ENCODE measurements around the gene SH2D3A. TPM values are rescaled to one million over a fixed set of nuclear protein-coding genes. Genes with fewer than 3 reads are reported as not detected.
"Not testable (repeated sequence)": the region's sequence is repeated elsewhere in the genome, so short reads cannot be mapped to it uniquely, and the experiment has no call there.

Gene SH2D3A
- total and polyA plus RNA-seq, 9 donors = 0.18 to 18.3 (median 1.5) TPM; not detected in 1

- TF ChIP-seq EP300 (IDR thresholded peaks at IDR 0.05) (no peak), CTCF (IDR thresholded peaks at IDR 0.05) (no peak), POLR2A (IDR thresholded peaks at IDR 0.05) (no peak)
- H3K27me3 ChIP-seq = no peaks in the 10 kb centered on the region
- no peaks in the 10 kb centered on the region for H3K4me1 ChIP-seq (ENCODE audit: insufficient read depth)
- no peaks in the 10 kb centered on the region for H3K9me3 ChIP-seq
- H3K27ac ChIP-seq = no peak overlapping the region
- WGBS, 3 donors = 39 to 44% (median 43%) methylated on average over 10 of the region's 10 CpGs
- no peak overlapping the region for H3K4me3 ChIP-seq
- DNase-seq = no peak
- intact Hi-C loops (cut with DNase I) = no loop called here
- H3K36me3 ChIP-seq = no peaks in the 10 kb centered on the region
Measured at GRCh38 chr19:6800991-6801484, 33.8 kb upstream of the SH2D3A start.

- H3K4me1 ChIP-seq (ENCODE audit: insufficient read depth); DNase-seq; H3K36me3 ChIP-seq; H3K4me3 ChIP-seq; H3K9me3 ChIP-seq; H3K27me3 ChIP-seq; H3K27ac ChIP-seq; intact Hi-C loops (cut with DNase I): not testable (repeated sequence)
- WGBS, 3 donors = 80 to 86% (median 83%) methylated on average over 14 of the region's 14 CpGs
Measured at GRCh38 chr19:6800160-6800790, 33.0 kb upstream of the SH2D3A start.

- no peak for DNase-seq
- H3K27ac ChIP-seq = no peak overlapping the region
- 82 to 86% (median 84%) methylated on average over 9 of the region's 9 CpGs for WGBS, 3 donors
- H3K4me1 ChIP-seq (ENCODE audit: insufficient read depth) = no peaks in the 10 kb centered on the region
- TF ChIP-seq CTCF (IDR thresholded peaks at IDR 0.05) (no peak), POLR2A (IDR thresholded peaks at IDR 0.05) (no peak), EP300 (IDR thresholded peaks at IDR 0.05) (no peak)
- intact Hi-C loops (cut with DNase I) = no loop called here
- H3K4me3 ChIP-seq = no peak overlapping the region
- H3K9me3 ChIP-seq = peaks cover 0 to 4% of the 10 kb centered on the region in 2 donors
- no peaks in the 10 kb centered on the region for H3K27me3 ChIP-seq
- H3K36me3 ChIP-seq = no peaks in the 10 kb centered on the region
Measured at GRCh38 chr19:6797646-6798045, 30.4 kb upstream of the SH2D3A start.

GRCh38 chr19:6796278-6796677 lies 29.0 kb upstream of the SH2D3A start:
- TF ChIP-seq CTCF (IDR thresholded peaks at IDR 0.05) (no peak), EP300 (IDR thresholded peaks at IDR 0.05) (no peak), POLR2A (IDR thresholded peaks at IDR 0.05) (no peak)
- Histone ChIP-seq H3K36me3 (no peaks in the 10 kb centered on the region), H3K4me1 (ENCODE audit: insufficient read depth) (no peaks in the 10 kb centered on the region), H3K4me3 (no peak overlapping the region), H3K27me3 (no peaks in the 10 kb centered on the region), H3K27ac (no peak overlapping the region), H3K9me3 (peaks cover 0 to 4% of the 10 kb centered on the region in 2 donors)
- WGBS, 3 donors = 77 to 86% (median 81%) methylated on average over 4 of the region's 4 CpGs
- intact Hi-C loops (cut with DNase I) = no loop called here
- no peak for DNase-seq

GRCh38 chr19:6794686-6795431 lies 27.6 kb upstream of the SH2D3A start:
- H3K9me3 ChIP-seq = peaks cover 0 to 8% of the 10 kb centered on the region in 2 donors
- no peaks in the 10 kb centered on the region for H3K36me3 ChIP-seq
- DNase-seq = no peak
- intact Hi-C loops (cut with DNase I) = no loop called here
- H3K4me1 ChIP-seq (ENCODE audit: insufficient read depth) = no peaks in the 10 kb centered on the region
- TF ChIP-seq CTCF (IDR thresholded peaks at IDR 0.05) (no peak), POLR2A (IDR thresholded peaks at IDR 0.05) (no peak), EP300 (IDR thresholded peaks at IDR 0.05) (no peak)
- H3K4me3 ChIP-seq = no peak overlapping the region
- H3K27ac ChIP-seq = no peak overlapping the region
- WGBS, 3 donors = 64 to 80% (median 74%) methylated on average over 13 of the region's 13 CpGs
- H3K27me3 ChIP-seq = no peaks in the 10 kb centered on the region

All from ovary (tissue), 9 donors.